ENCODE measurements around the gene P3H2.

P3H2 gene

GRCh38 chr3:189907803-189908202 is 212.9 kb downstream of the P3H2 start:
- no peak for DNase-seq (ENCODE audit: low spot score)
- no peak for FAIRE-seq
